Thyroid gland (tissue), 4 donors: ENCODE data around the gene ADAMTS12. TPM values are rescaled to one million over a fixed set of nuclear protein-coding genes. Genes with fewer than 3 reads are reported as not detected.

ENCODE experiments used
- DNase-seq, 2 donors: peaks; one replicate each; pipeline ENCODE4 v3.0.0-alpha.2; 2019
- H3K27ac ChIP-seq, 3 donors: fragments of 200-600 bp; sonication (generic); 1 replicate in 2 of 3; 2 replicates in 1 of 3; pipeline ENCODE4 v1.5.1; 2016 to 2019; ENCODE audit warnings: mild to moderate bottlenecking in 1 of 3, moderate library complexity in 1 of 3
- H3K27me3 ChIP-seq: fragments of 200-600 bp; sonication (generic); one replicate; pipeline ENCODE4 v1.5.1; 2019
- H3K36me3 ChIP-seq, 2 donors: fragments of 200-600 bp; sonication (generic); one replicate each; pipeline ENCODE4 v1.5.1; 2016 to 2019
- H3K4me1 ChIP-seq, 2 donors: fragments of 200-600 bp; sonication (generic); one replicate each; pipeline ENCODE4 v1.5.1; 2017 to 2019
- H3K4me3 ChIP-seq, 3 donors: fragments of 200-600 bp; sonication (generic); replicated peaks in 1 of 3; 1 replicate in 2 of 3; 2 replicates in 1 of 3; pipeline ENCODE4 v1.5.1; 2016; ENCODE audit warnings: mild to moderate bottlenecking in 1 of 3
- H3K9me3 ChIP-seq: fragments of 200-600 bp; sonication (generic); one replicate; pipeline ENCODE4 v1.5.1; 2017
- POLR2A ChIP-seq, 2 donors: fragments of 450-650 bp; IDR thresholded peaks; one replicate each; pipeline ENCODE4 v1.6.1; 2017; ENCODE audit warnings: antibody characterized with exemption in 2 of 2, mild to moderate bottlenecking in 2 of 2, moderate library complexity in 1 of 2
- WGBS, 2 donors: methylation state at CpG; one replicate each; pipeline ENCODE4 v1.1.5; 2017; 5-methylcytosine and 5-hydroxymethylcytosine counted together
- intact Hi-C: fragments of 100-400 bp; cut with DNase I; formaldehyde crosslinking; loops from one replicate; pipeline ENCODE4 v1.15.1; 2023
- total RNA-seq, 4 donors: library from RNA; depleted of rRNA; stranded (reverse); fragments of >200 nt; gene quantifications; one replicate each; pipeline ENCODE4 v1.2.3, GENCODE V29; 2016
- TF ChIP-seq, protein P1 (sequence below), 6 experiments: fragments of 200-600 bp in 3 of 6; fragments of 450-650 bp in 3 of 6; sonication (generic) in 3 of 6; IDR thresholded peaks; one replicate each; pipeline ENCODE4 v1.5.1; 2016 to 2019; ENCODE audit warnings: antibody characterized with exemption in 6 of 6, mild to moderate bottlenecking in 2 of 6, inconsistent platforms in 1 of 6, moderate library complexity in 1 of 6

Gene ADAMTS12
- total RNA-seq, 4 donors from 2014 or later: 1.3 to 5.8 (median 2.3) TPM

DNA sequence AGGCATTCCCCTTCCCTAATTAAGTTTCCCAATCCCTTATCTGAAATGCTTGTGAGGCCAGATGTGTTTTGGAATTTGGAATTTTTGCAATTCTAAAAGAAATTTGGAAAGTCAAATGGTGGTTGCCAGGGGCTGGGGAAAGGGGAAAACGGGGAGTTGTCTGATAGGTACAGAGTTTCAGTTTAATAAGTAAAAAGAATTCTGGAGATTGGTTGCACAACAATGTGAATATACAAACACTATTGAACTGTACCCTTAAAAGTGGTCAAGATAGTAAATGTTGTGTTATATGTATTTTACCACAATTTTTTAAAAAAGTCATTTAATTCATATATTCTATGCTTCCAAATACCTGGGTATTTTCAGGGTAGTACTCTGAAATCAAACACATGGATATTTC, 154.5 kb downstream of the ADAMTS12 start:
- H3K9me3 ChIP-seq: no peaks in the 10 kb centered on the region
- H3K36me3 ChIP-seq: no peaks in the 10 kb centered on the region
- no peak overlapping the region for H3K27ac ChIP-seq
- no peak for TF ChIP-seq POLR2A (IDR thresholded peaks at IDR 0.05)
- TF ChIP-seq, protein P1, sequence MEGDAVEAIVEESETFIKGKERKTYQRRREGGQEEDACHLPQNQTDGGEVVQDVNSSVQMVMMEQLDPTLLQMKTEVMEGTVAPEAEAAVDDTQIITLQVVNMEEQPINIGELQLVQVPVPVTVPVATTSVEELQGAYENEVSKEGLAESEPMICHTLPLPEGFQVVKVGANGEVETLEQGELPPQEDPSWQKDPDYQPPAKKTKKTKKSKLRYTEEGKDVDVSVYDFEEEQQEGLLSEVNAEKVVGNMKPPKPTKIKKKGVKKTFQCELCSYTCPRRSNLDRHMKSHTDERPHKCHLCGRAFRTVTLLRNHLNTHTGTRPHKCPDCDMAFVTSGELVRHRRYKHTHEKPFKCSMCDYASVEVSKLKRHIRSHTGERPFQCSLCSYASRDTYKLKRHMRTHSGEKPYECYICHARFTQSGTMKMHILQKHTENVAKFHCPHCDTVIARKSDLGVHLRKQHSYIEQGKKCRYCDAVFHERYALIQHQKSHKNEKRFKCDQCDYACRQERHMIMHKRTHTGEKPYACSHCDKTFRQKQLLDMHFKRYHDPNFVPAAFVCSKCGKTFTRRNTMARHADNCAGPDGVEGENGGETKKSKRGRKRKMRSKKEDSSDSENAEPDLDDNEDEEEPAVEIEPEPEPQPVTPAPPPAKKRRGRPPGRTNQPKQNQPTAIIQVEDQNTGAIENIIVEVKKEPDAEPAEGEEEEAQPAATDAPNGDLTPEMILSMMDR (IDR thresholded peaks at IDR 0.05): no peak
- no peak overlapping the region for H3K4me3 ChIP-seq
- intact Hi-C loops: no loop called here
- peaks cover 9 to 10% of the 10 kb centered on the region in 2 donors for H3K4me1 ChIP-seq
- H3K27me3 ChIP-seq: no peaks in the 10 kb centered on the region
- no peak for DNase-seq
- WGBS, 2 donors: 84 to 86% methylated on average over 1 of the region's 1 CpG

- Histone ChIP-seq H3K27ac (no peak overlapping the region), H3K4me3 (no peak overlapping the region), H3K9me3 (no peaks in the 10 kb centered on the region), H3K36me3 (no peaks in the 10 kb centered on the region), H3K4me1 (peaks cover 9 to 10% of the 10 kb centered on the region in 2 donors), H3K27me3 (no peaks in the 10 kb centered on the region)
- intact Hi-C loops: no loop called here
- TF ChIP-seq POLR2A (IDR thresholded peaks at IDR 0.05): no peak
- TF ChIP-seq, protein P1 (IDR thresholded peaks at IDR 0.05): no peak
- 69 to 81% methylated on average over 3 of the region's 3 CpGs for WGBS, 2 donors
- DNase-seq: no peak
Measured at GRCh38 chr5:33736510-33736909, 155.3 kb downstream of the ADAMTS12 start.

- no peak for DNase-seq
- H3K36me3 ChIP-seq: no peaks in the 10 kb centered on the region
- no peaks in the 10 kb centered on the region for H3K27me3 ChIP-seq
- 92 to 94% methylated on average over 4 of the region's 4 CpGs for WGBS, 2 donors
- intact Hi-C loops: no loop called here
- H3K9me3 ChIP-seq: no peaks in the 10 kb centered on the region
- H3K4me3 ChIP-seq: no peak overlapping the region
- TF ChIP-seq, protein P1 (IDR thresholded peaks at IDR 0.05): no peak
- no peak for TF ChIP-seq POLR2A (IDR thresholded peaks at IDR 0.05)
- H3K4me1 ChIP-seq: peaks cover 9 to 10% of the 10 kb centered on the region in 2 donors
- no peak overlapping the region for H3K27ac ChIP-seq
Measured at GRCh38 chr5:33735072-33735471, 156.7 kb downstream of the ADAMTS12 start.

GRCh38 chr5:33734537-33734936, 157.3 kb downstream of the ADAMTS12 start:
- Histone ChIP-seq H3K36me3 (no peaks in the 10 kb centered on the region), H3K4me1 (peaks cover 9 to 10% of the 10 kb centered on the region in 2 donors), H3K27me3 (no peaks in the 10 kb centered on the region), H3K4me3 (no peak overlapping the region), H3K27ac (no peak overlapping the region), H3K9me3 (no peaks in the 10 kb centered on the region)
- TF ChIP-seq, protein P1 (IDR thresholded peaks at IDR 0.05): no peak
- no peak for TF ChIP-seq POLR2A (IDR thresholded peaks at IDR 0.05)
- no peak for DNase-seq
- 42 to 43% methylated on average over 3 of the region's 3 CpGs for WGBS, 2 donors
- intact Hi-C loops: no loop called here

DNA sequence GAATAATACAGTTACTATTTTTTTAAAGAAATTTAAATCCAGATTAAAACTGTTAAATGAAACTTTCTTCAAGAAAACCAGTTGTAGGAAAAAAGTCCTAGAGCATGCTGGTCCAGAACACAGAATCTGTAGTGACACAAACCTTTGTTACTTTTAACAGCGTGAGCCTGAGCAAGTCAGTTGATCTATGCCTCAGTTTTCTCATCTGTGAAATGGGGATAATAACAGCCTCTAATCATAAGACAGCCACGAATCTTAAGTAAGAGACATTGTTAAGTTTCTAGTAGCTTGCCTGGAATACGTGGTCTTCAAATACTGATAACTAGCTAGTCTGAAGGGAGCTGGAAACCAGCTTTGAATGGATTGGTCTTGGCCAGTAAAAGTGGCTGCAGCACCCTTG, 158.6 kb downstream of the ADAMTS12 start:
- TF ChIP-seq POLR2A (IDR thresholded peaks at IDR 0.05): no peak
- TF ChIP-seq, protein P1 (IDR thresholded peaks at IDR 0.05): no peak
- no peaks in the 10 kb centered on the region for H3K27me3 ChIP-seq
- no peaks in the 10 kb centered on the region for H3K9me3 ChIP-seq
- WGBS, 2 donors: 92 to 94% methylated on average over 3 of the region's 3 CpGs
- DNase-seq: no peak
- H3K36me3 ChIP-seq: no peaks in the 10 kb centered on the region
- H3K4me1 ChIP-seq: peaks cover 7% of the 10 kb centered on the region in 2 donors
- intact Hi-C loops: no loop called here
- no peak overlapping the region for H3K4me3 ChIP-seq
- H3K27ac ChIP-seq: no peak overlapping the region
